NCI-H82 treated with DMSO at 0.1 percent for 48 hours (cell line): ENCODE results near the gene ZNF587B.
A peak's percentile ranks its signal among the peaks of the same experiment; 100 is the strongest.
"Not testable (repeated sequence)": the region's sequence is repeated elsewhere in the genome, so short reads cannot be mapped to it uniquely, and the experiment has no call there.

Experiments used
- DNase-seq: peaks from one replicate; lab custom pipeline; 2025; ENCODE audit not compliant: unreplicated experiment; lab: John Stamatoyannopoulos, UW

The ZNF587B gene

GRCh38 chr19:57869655-57870054 lies 39.6 kb downstream of the ZNF587B start:
- not testable (repeated sequence) for DNase-seq

GRCh38 chr19:57870225-57870624 lies 40.1 kb downstream of the ZNF587B start:
- DNase-seq, result no peak

DNA sequence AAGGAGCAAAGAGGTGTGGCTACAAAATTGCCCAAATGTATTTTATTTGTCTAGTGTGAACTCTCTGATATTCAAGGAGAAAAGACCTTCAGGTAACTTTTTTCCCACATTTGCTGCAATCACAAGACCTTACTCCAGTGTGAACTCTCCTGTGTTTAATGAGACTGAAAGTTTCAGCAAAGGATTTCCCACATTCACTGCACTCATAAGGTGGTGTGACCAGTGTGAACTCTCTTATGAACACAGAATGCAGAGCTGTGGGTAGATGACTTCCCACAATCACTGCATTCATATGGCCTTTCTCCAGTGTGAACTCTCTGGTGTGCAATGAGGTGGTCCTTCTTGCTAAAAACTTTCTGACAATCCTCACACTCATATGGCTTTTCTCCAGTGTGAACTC lies 42.4 kb downstream of the ZNF587B start:
- no peak for DNase-seq

DNA sequence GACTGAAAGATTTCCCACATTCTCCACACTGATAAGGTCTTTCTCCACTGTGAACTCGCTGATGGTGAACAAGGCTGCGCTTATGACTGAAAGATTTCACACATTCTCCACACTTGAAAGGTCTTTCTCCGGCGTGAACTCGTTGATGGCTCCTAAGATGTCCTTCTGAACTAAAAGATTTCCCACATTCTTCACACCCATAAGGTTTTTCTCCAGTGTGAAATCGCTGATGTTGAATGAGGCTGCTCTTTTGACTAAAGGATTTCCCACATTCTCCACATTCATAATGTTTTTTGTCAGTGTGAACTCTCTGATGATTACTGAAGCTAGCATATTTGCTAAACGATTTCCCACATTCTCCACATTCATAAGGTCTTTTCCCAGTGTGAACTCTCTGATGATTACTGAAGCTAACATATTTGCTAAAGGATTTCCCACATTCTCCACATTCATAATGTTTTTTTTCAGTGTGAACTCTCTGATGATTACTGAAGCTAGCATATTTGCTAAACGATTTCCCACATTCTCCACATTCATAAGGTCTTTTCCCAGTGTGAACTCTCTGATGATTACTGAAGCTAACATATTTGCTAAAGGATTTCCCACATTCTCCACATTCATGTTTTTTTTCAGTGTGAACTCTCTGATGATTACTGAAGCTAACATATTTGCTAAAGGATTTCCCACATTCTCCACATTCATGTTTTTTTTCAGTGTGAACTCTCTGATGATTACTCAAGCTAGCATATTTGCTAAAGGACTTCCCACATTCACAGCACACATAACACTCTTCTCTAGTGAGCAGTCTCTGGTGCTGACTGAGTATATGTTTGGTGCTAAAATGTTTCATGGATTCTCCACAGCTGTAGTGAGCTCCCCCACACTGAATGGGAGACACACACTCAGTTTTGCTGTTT lies 44.0 kb downstream of the ZNF587B start:
- not testable (repeated sequence) for DNase-seq

- DNase-seq, result no peak
Measured at GRCh38 chr19:57886046-57886445, 55.9 kb downstream of the ZNF587B start.

DNA sequence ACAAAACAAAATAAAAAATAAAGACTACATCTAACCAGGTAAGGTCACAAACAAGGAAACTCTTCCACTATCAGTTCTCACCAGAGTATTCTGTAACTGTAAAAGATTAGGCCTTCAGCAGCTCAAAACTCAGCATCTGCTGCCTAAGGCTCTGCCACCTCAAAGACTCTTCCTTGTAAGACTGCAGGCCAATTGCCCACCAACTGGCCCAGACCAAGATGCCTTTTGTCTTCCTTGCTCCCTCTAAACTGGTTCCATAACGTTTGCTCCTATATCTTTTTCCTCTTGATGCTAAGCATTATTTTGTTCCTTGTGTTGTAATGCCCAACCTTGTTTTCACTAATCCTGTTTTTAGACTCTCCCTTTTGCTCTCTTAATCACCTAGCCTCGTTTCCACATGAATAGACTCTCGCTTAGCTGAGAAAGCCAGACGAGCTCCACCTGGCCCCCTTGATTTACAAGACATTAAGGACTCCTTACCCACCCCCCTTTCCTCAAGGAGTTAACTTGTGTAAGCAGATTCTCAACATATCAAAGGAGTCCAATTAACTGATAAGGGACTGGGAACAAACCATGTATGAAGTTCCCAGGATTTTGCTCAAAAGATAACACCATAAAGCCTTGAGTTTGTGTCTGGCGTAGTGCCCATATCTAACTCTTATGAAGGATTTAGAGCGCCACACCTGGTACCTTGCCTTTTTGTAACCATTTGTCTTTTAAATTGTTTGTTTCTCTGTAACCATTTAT lies 57.3 kb downstream of the ZNF587B start:
- peak; percentile 28 for DNase-seq

DNA sequence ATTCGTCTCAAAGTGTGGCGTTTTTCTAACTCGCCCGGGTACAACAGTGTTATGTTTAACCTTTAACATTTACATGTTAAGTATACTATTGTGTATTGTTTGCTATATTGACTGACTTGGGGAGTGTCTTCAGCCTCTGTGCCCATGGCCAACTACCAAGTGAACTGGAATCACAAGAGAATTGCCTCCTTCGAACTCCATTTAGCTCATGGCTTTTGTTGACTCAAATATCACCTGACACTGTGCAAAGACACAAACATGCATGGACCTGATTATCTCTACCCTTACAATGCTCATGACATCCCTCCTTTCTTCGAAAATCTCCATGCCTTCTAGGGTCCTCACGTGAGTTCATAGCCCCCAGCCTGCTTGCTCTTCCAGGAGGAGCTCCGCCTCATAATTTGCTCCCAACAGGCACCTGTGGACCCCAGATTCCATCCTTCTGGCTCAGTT lies 58.0 kb downstream of the ZNF587B start:
- DNase-seq, result no peak

DNA sequence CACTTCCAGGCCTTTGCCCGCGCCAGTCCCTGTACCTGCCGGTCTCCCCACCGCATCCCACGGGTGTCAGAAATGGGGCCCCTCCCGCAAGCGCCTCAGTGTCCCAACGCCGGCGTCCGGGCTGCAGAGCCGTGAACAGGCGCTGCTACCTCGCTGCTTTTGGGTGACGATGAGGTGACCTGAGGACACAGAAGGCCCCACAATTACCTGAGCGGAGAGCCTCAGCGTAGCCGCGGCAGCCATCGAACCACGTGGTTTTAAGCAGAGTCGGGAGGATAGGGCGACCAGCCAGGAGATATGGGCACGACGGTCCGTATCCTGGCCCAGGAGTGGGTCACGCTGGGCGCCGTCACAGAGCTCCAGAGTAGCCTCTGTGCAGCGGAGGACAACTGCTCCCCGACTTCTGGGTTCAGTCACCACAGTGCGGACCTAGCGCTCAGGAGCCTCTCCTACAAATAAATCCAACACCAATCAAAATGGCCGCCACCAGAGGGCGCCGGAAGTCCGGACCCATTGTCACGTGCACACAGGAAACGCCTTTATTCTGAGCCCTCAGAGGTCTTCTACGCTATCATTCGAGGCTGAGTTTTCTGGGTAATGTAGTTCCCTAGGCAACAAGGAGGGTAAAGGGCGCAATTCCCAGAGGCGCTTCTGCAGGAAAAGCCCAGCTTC lies 58.6 kb downstream of the ZNF587B start, which contains the start of gene ZNF814:
TSS of gene ZNF814 (minus strand) at position 478 of the 672 bp plus-strand sequence. CDS start at position 243, 235 bp downstream.
- peak; percentile 85 for DNase-seq

DNA sequence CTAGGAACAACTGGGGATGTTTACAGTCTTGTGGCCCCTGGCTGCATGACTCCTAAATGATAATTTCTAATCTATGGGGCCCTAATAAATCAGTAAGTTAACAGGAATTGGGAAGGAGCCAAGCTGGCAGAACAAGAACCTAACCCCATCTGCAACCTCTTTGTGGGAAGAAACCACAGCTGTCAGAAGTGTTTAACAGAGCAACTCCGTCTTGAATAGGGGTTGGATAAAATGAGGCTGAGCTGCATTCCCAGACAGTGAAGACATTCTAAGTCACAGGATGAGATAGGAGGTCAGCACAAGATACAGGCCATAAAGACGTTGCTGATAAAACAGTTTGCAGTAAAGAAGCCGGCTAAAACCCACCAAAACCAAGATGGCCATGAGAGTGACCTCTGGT lies 60.6 kb downstream of the ZNF587B start:
- not testable (repeated sequence) for DNase-seq
